ENCODE results near the gene MAP4K2.
A peak's percentile ranks its signal among the peaks of the same experiment; 100 is the strongest.

MAP4K2 gene

GRCh38 chr11:64744544-64745188 lies 58.3 kb downstream of the MAP4K2 start:
- H3K9me3 ChIP-seq (ENCODE audit: low read length) = no peaks in the 10 kb centered on the region
- H3K36me3 ChIP-seq (ENCODE audit: insufficient read depth, low read length) = no peaks in the 10 kb centered on the region
- H3K4me3 ChIP-seq (ENCODE audit: low read depth in 1 of 2, low read length in 2 of 2) = peak overlapping the region; percentile 74 to 84
- H3K9ac ChIP-seq (ENCODE audit: low read length) = peak overlapping the region; percentile 78
- H3K27me3 ChIP-seq (ENCODE audit: control insufficient read depth in 1 of 2, insufficient read depth in 2 of 2, low read length in 2 of 2) = peaks cover 0 to 7% of the 10 kb centered on the region in 2 donors
- H3K27ac ChIP-seq (ENCODE audit: low read depth, low read length) = peak overlapping the region; percentile 92
- H3K4me1 ChIP-seq (ENCODE audit: insufficient read depth, low read length) = peaks cover 26% of the 10 kb centered on the region

- no peaks in the 10 kb centered on the region for H3K9me3 ChIP-seq (ENCODE audit: low read length)
- H3K4me1 ChIP-seq (ENCODE audit: insufficient read depth, low read length) = peaks cover 26% of the 10 kb centered on the region
- H3K36me3 ChIP-seq (ENCODE audit: insufficient read depth, low read length) = no peaks in the 10 kb centered on the region
- peak within 1 kb of the TSS; percentile 74 to 84 for H3K4me3 ChIP-seq (ENCODE audit: low read depth in 1 of 2, low read length in 2 of 2)
- peak within 1 kb of the TSS; percentile 78 for H3K9ac ChIP-seq (ENCODE audit: low read length)
- peaks cover 0 to 7% of the 10 kb centered on the region in 2 donors for H3K27me3 ChIP-seq (ENCODE audit: control insufficient read depth in 1 of 2, insufficient read depth in 2 of 2, low read length in 2 of 2)
- peak within 1 kb of the TSS; percentile 92 for H3K27ac ChIP-seq (ENCODE audit: low read depth, low read length)
Measured at GRCh38 chr11:64743591-64744543, 59.1 kb downstream of the MAP4K2 start, which contains the start of gene RASGRP2. TSS of gene RASGRP2 (minus strand) at chr11:64744142. CDS start at chr11:64742866, 1,276 bp downstream.

DNA sequence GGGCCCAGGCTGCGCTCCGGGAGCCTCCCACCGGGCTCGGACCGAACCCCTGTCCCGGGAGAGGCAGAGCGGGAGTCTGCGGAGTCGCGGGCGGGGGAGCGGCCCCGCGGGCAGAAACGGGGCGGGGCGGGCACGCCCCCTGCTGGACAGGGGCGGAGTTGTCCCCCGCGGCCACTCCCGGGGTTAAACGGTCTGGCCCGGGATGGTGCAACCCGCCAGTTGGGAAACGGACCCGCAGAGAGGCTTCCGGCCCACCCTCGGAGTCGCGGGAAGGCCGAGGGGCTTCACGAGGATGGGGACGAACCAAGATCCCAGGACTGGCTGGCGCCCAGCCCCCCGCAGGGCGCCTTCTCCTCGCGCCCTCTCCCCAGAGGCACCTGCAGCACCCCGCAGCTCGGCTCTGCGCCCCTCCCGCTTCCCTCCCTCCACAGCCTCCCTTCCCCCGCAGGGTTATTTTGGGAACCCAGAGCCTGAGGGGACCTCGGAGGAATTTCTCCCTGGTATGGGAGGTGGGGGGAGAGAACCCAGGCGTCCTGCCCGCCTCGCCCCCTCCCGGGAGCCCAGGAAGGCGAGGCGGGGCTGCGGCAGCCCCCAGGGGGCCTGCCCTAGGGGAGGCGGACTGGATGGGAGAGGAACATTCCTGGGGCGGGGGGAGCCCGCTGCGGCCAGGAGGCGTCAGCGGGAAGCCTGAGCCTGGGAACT lies 60.0 kb downstream of the MAP4K2 start:
- peak overlapping the region; percentile 53 for H3K9ac ChIP-seq (ENCODE audit: low read length)
- no peaks in the 10 kb centered on the region for H3K9me3 ChIP-seq (ENCODE audit: low read length)
- no peaks in the 10 kb centered on the region for H3K36me3 ChIP-seq (ENCODE audit: insufficient read depth, low read length)
- peak overlapping the region; percentile 89 for H3K27ac ChIP-seq (ENCODE audit: low read depth, low read length)
- H3K27me3 ChIP-seq (ENCODE audit: control insufficient read depth in 1 of 2, insufficient read depth in 2 of 2, low read length in 2 of 2) = peaks cover 0 to 7% of the 10 kb centered on the region in 2 donors
- peaks cover 26% of the 10 kb centered on the region for H3K4me1 ChIP-seq (ENCODE audit: insufficient read depth, low read length)
- peak overlapping the region; percentile 43 to 84 for H3K4me3 ChIP-seq (ENCODE audit: low read depth in 1 of 2, low read length in 2 of 2)

DNA sequence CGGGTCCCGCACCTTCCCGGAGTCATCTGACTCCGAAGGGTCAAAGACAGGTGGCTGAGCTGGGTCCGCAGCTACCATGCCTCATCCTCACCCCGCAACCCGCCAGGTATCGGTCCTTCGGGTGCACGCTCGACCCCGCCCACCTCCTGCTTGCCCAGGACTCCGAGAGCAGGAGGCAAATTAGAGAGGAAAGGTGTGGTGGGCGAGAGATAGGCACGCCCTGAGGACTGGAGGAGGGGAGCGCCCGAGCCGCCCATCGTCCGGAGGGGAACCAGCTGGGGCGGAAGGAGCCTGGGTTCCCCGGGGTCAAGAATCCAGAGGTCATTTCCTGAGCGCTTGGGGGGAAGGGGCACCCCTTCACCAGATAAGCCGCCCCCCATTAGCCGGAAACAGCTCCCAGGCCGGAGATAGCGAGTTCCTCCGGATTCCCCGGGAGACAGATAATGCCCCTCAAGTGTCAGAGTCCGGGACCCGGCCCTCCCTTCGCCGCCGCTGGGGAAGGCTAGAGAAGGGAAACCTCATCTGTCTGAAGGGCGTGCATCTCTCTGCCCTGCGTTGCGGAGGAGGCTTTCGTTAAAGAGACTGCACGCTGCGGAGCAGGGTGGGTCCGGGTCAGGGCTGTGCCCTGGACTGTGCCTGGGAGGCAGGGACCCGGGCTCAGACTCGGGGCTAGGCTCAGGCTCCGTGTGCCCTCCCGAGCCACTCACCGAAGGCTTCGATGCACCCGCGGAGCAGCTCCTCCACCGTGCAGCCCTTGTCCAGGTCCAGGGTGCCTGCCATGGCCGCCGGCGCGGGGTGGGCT lies 60.7 kb downstream of the MAP4K2 start:
- peaks cover 26% of the 10 kb centered on the region for H3K4me1 ChIP-seq (ENCODE audit: insufficient read depth, low read length)
- H3K27me3 ChIP-seq (ENCODE audit: control insufficient read depth in 1 of 2, insufficient read depth in 2 of 2, low read length in 2 of 2) = peaks cover 0 to 7% of the 10 kb centered on the region in 2 donors
- no peak overlapping the region for H3K9ac ChIP-seq (ENCODE audit: low read length)

DNA sequence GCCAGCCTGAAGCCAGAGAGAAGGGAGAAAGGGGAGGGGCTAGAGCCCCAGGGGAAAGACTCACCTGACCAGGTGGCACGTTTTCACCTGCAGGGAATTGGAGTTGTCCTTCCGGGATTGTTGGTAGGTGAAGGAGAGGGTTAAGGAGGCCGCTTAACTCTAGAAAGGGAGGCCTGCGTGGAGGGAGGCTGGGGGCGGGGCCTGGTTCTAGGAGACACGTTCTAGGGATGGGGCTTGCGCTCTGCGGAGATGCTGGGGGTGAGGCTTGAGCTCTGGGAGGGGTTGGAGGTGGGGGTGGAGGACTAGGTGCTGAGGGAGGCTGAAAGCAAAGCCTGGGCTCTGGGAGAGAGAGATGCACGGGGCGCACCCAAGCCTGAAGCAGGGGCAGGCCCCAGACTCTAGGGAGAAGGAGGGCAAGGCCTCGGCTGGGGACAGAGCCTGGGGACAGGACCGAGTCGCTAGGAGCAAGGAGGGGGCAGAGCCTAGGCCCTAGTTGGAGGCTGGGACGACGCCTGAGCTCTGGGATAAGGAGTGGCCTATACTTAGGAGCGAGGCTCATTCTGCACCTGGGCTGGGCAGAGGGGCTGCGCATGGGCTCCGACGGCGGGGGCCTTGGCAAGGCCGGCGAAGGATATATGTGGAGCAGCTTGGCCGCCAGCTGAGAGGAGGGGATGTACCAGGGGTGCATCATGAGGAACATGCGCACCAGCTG lies 61.5 kb downstream of the MAP4K2 start:
- Histone ChIP-seq H3K27me3 (ENCODE audit: control insufficient read depth in 1 of 2, insufficient read depth in 2 of 2, low read length in 2 of 2) (peaks cover 0 to 7% of the 10 kb centered on the region in 2 donors), H3K27ac (ENCODE audit: low read depth, low read length) (peak overlapping the region; percentile 89), H3K9ac (ENCODE audit: low read length) (no peak overlapping the region), H3K36me3 (ENCODE audit: insufficient read depth, low read length) (peaks cover 9% of the 10 kb centered on the region), H3K9me3 (ENCODE audit: low read length) (no peaks in the 10 kb centered on the region), H3K4me1 (ENCODE audit: insufficient read depth, low read length) (peaks cover 26% of the 10 kb centered on the region), H3K4me3 (ENCODE audit: low read depth in 1 of 2, low read length in 2 of 2) (peak overlapping the region in 1 of 2 donors; percentile 84)

More for the DNA sequence above, 60.7 kb downstream of the MAP4K2 start:
- Histone ChIP-seq H3K9me3 (ENCODE audit: low read length) (no peaks in the 10 kb centered on the region), H3K4me3 (ENCODE audit: low read depth in 1 of 2, low read length in 2 of 2) (peak overlapping the region; percentile 43 to 84), H3K27ac (ENCODE audit: low read depth, low read length) (peak overlapping the region; percentile 89), H3K36me3 (ENCODE audit: insufficient read depth, low read length) (peaks cover 2% of the 10 kb centered on the region)

DNA sequence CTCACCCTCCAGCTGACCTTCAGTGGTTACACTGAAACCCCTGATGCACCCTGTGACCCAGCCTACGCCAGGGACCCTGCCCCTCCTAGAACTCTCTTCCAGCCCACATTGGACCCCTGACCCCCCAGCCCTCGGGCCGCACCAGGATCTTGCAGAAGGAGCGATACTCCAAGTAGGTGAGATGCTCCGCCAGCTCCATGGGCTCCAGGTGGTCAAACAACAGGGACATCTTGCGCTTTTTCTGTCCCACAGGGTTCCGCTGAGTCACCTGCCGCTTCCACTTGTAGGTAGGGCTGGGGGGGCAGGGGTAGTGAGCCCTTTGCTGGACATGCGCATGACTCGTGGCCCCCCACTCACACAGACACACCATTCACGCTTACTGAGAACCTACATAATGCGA lies 63.1 kb downstream of the MAP4K2 start:
- H3K4me1 ChIP-seq (ENCODE audit: insufficient read depth, low read length) = peaks cover 26% of the 10 kb centered on the region
- H3K9ac ChIP-seq (ENCODE audit: low read length) = no peak overlapping the region
- H3K9me3 ChIP-seq (ENCODE audit: low read length) = no peaks in the 10 kb centered on the region
- H3K4me3 ChIP-seq (ENCODE audit: low read depth in 1 of 2, low read length in 2 of 2) = no peak overlapping the region
- H3K27me3 ChIP-seq (ENCODE audit: control insufficient read depth in 1 of 2, insufficient read depth in 2 of 2, low read length in 2 of 2) = peaks cover 0 to 7% of the 10 kb centered on the region in 2 donors
- no peak overlapping the region for H3K27ac ChIP-seq (ENCODE audit: low read depth, low read length)
- H3K36me3 ChIP-seq (ENCODE audit: insufficient read depth, low read length) = peaks cover 25% of the 10 kb centered on the region

DNA sequence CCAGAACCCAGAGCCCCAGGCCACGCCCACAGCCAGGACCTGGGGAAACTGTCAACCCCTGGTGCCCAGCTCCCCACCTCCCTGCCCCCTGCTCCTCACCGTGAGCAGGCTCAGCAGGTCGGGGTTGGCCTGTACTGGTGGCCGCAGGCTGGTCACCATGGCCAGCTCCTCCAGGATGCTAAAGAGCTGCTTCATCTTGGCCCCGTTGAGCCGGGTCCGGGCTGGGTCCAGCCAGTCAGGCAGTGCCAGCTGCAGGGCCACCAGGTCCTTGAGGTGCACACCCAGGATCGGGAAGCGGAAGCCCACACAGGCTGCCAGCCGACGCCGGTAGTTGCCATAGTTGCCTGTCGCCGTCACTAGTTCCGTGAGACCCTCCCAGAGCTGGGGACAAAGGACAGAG lies 66.4 kb downstream of the MAP4K2 start:
- Histone ChIP-seq H3K9ac (ENCODE audit: low read length) (no peak overlapping the region), H3K36me3 (ENCODE audit: insufficient read depth, low read length) (peaks cover 36% of the 10 kb centered on the region), H3K9me3 (ENCODE audit: low read length) (no peaks in the 10 kb centered on the region), H3K27me3 (ENCODE audit: control insufficient read depth in 1 of 2, insufficient read depth in 2 of 2, low read length in 2 of 2) (no peaks in the 10 kb centered on the region), H3K27ac (ENCODE audit: low read depth, low read length) (no peak overlapping the region), H3K4me3 (ENCODE audit: low read depth in 1 of 2, low read length in 2 of 2) (no peak overlapping the region), H3K4me1 (ENCODE audit: insufficient read depth, low read length) (peaks cover 4% of the 10 kb centered on the region)

GRCh38 chr11:64735725-64736259 lies 67.2 kb downstream of the MAP4K2 start:
- no peaks in the 10 kb centered on the region for H3K9me3 ChIP-seq (ENCODE audit: low read length)
- no peaks in the 10 kb centered on the region for H3K4me1 ChIP-seq (ENCODE audit: insufficient read depth, low read length)
- peaks cover 39% of the 10 kb centered on the region for H3K36me3 ChIP-seq (ENCODE audit: insufficient read depth, low read length)
- H3K27me3 ChIP-seq (ENCODE audit: control insufficient read depth in 1 of 2, insufficient read depth in 2 of 2, low read length in 2 of 2) = no peaks in the 10 kb centered on the region
- no peak overlapping the region for H3K4me3 ChIP-seq (ENCODE audit: low read depth in 1 of 2, low read length in 2 of 2)
- H3K9ac ChIP-seq (ENCODE audit: low read length) = no peak overlapping the region
- no peak overlapping the region for H3K27ac ChIP-seq (ENCODE audit: low read depth, low read length)

Measured in muscle layer of colon (tissue), 2 donors.